HG03060 (cell line): Measurements from ENCODE around the gene TPRKB.
"Not testable (repeated sequence)": the region's sequence is repeated elsewhere in the genome, so short reads cannot be mapped to it uniquely, and the experiment has no call there.

Source experiments
- ATAC-seq: cut with Tn5 transposase; IDR thresholded peaks from one replicate; pipeline ENCODE4 v1.9.1; 2021; ENCODE audit warnings: low read depth, moderate number of reproducible peaks; ENCODE audit not compliant: unreplicated experiment

The TPRKB gene

DNA sequence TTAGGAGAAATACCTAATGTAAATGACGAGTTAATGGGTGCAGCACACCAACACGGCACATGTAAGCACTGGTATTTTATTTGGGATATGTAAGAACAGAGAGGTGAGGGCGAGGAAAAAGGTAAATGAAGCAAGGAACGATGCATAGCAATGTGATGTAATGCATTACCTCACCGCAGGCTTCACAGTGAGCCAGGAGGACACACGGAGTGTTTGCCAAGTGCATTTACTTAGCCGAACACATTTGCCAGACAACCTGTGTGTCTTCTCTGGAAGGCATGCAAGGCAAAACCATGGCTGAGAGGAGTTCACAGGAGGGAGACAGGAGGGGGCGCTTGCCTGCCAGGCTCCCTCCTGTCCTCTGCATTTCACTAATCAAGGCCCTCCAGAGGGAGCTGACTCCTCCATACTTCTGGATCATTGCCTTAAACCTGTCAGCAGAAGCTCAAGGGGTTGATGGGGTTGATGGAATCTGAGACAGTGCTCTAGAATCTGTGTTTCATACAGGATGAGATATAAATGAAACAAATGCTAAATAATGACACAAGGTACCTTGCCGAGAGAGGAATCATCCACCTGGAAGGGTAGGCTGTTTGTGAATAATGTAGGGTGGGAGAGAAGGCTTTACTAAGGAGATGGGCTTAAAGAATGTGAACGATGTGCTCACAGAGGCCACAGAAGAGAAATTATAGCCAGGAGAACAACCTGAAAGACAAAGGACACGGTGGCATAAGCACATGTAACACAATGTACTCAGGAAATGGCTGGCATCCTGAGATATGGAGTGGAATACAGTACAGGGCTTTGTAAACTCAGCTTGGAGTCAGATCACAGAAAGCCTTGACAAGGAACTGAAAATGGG is 9.1 kb upstream of the TPRKB start:
- ATAC-seq = no peak

DNA sequence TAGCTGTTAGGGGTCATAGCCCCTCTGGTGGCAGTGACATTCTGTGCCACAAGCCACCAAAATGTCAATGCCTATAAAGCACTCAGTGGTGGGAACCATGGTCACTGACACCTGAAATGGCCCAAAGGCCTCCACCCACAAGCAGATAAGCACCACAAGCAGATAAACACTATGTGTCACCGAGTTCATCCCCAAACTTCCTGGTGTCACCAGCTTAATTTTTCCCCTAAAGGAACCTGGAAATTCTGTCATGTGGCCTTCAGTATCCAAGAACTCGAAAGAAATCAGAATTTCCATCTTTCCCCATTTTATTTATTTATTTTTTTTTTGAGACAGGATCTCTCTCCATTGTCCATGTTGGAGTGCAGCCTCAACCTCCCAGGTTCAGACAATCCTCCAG is 3.6 kb upstream of the TPRKB start:
- no peak for ATAC-seq

DNA sequence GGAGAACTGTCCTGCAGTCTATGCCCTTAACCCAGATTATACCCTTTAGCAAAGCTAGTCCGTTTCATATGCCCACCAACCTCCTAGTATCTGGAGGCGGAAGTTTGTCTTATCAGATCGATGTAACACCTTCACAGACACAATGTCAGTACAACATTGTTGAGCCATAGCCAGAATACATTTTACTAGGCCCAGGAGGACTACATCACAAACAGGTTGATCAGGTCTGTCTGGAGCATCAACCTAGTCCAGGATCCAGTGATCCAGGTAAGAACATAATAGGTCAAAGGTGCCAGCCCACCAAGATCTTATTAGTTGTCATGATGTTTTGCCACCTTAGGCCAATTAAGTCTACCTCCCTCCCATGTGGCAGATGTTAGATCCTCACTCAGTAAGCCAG is 2.0 kb upstream of the TPRKB start:
- no peak for ATAC-seq

DNA sequence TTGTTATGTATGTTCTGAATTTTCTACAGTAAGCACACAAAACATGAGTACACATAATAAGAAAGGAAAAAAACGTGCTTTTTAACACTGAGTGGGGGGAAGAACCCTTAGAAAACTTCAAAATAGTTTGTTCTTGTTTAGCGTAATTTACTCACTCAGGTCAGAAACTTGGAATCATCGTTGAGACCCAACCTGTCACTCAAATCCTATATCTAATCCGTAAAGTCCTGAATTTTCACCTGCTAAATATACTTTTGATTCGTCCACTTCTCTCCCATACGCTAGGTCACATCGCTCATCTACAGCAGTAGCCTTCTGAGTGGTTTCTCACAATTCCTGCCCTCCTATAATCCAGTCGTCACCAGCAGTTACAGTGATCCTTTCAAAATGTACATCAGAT is 767 bp downstream of the TPRKB start:
- ATAC-seq = no peak

DNA sequence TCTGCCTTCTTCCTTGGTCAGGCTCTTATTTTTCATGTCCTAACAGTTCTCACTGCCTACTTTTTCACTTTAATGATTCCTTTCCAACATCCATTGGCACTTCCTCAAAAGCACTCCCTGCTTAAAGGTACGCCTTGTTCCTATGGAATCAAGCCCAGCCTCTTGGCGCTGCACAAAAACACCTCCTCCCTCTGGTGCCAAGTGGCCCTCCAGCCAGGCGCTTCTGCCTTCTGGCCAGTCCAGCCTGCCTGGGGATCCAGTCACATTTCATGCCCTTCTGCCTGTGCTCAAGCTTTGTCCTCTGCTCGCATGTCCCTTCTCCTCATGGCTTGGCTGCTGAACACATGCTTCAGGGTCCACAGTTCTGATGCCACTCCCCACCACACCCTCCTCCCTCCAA is 6.3 kb downstream of the TPRKB start:
- ATAC-seq = no peak

DNA sequence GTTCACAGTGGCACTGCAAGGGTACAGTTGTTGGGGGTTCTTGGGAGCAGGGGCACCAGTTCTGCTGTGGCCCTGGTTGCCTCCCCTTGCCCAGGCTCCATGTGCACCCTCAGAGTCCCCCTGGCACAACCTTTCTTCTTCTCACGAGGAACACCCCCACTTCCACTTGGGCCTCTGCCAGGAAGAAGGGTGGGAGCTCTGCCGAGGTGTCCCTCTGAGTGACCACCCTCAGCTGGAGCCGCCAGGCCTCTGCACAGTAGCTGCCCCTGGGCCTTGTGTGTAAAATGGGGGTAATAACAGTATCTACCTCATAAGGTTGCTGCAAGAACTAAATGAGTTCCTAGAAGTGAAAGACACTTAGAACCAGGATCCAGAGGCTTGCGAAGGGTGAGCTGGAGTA is 8.4 kb downstream of the TPRKB start:
- ATAC-seq = no peak

DNA sequence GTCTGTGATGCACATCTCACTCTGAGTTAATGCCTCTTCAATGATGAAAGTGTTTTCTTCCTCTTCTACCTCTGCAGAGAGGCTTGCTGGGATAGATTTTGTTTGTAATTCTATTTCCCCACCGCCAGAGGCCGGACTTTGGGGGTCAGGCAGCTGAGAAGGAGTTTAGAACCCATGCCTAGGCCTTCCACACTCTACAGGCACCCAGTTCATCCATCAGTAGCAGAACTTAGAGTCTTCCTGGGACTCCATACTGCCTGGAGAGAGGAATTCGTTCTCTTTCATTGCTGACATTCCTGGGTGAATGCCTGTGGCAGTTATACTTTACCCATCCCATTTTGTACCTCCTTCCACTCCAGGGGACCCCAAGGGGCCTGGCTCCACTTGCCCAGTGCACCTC is 9.1 kb downstream of the TPRKB start:
- no peak for ATAC-seq

DNA sequence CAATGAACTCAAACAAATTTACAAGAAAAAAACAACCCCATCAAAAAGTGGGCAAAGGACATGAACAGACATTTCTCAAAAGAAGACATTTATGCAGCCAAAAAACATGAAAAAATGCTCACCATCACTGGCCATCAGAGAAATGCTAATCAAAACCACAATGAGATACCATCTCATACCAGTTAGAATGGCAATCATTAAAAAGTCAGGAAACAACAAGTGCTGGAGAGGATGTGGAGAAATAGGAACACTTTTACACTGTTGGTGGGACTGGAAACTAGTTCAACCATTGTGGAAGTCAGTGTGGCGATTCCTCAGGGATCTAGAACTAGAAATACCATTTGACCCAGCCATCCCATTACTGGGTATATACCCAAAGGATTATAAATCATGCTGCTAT is 10.5 kb downstream of the TPRKB start:
- ATAC-seq = not testable (repeated sequence)

DNA sequence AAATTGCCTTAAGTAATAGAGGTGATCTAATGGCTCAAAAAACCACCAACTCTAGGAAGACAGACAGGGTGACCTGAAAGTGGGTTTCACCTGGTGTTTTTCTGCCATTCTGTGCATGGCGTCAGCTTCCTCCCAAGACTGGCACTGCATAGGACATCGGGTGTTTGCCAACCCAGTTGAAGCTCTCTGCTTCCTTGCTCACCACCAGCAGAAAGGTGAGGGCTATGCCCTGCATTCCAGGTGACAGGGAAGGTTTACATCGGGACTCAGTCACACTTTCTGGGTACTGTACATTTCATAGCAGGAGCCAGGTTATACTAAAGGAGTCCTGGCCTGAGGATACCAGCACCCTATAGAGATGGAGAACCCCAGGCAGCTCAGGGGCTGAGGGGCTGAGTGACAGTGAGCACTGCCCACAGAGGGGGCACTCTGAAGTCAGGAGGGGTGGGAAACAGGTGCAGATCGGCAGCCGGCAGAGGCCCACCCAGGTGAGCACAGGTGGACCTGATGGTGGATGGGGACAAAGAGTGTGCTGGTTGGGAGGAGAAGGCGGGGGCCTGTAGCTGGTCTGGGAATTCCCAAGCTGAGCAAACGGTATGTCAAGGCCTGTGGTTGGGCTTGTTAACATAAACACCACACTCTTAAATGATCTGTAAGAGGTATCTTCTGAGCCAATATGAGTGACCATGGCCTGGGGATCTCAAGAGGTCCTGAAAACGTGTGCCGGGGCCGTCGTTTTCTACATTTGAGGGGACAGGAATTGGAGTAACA is 18.1 kb downstream of the TPRKB start:
- ATAC-seq = no peak

DNA sequence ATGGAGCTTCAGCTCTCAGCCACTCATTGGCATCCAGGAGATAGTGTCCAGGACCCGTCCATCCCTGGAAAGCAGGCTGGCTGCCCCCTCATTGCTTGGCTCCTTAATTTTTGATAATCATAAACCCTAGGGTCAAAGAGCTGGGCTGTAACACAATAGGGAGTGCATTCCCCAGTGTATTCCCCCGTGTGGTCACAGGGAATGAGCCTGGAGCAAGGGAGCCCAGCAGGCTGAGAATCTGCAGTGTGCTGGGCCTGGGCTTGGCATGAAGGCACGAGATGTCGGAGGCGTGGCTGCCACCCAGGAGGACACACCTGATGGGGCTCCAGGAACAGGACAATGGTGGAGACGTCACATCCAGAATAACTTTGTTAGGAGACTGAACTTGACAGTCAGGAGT is 18.7 kb downstream of the TPRKB start:
- ATAC-seq = no peak

DNA sequence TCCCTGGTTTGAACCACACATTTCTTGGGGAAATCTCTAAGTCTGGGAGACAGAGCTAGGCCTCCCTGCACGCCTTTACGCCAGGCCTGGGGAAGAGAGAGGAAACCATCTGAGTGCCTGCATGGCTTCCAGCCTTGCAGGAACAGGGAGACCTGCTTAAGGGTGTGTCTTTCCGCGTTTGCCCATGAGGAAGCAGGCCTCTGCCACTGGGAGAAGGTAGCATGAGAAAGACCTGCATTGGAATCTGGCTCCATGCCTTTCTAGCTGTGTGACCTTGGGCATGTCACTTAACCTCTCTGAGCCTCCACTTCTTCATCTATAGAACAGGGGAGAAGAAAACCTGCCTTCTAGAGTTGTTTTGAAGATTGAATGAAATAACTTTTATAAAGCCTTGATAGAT is 19.4 kb downstream of the TPRKB start:
- ATAC-seq = not testable (repeated sequence)

DNA sequence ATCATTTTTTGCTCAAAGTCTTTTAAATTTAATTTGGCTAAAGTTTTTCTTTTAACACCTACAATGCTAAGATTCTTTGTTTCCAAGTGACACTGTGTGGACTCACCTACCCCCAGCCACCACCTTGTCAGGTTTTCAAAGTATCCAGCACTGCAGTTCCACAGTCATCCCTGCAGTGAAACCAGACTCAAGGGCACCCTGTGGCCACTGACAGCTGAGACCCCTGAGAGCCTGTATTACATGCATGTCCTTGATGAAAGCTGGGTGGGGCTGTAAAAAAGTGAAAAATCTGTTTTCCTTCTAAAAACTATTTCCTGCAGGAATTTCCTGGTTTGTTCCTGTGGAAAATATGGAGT is 19.9 kb downstream of the TPRKB start:
- ATAC-seq = no peak

DNA sequence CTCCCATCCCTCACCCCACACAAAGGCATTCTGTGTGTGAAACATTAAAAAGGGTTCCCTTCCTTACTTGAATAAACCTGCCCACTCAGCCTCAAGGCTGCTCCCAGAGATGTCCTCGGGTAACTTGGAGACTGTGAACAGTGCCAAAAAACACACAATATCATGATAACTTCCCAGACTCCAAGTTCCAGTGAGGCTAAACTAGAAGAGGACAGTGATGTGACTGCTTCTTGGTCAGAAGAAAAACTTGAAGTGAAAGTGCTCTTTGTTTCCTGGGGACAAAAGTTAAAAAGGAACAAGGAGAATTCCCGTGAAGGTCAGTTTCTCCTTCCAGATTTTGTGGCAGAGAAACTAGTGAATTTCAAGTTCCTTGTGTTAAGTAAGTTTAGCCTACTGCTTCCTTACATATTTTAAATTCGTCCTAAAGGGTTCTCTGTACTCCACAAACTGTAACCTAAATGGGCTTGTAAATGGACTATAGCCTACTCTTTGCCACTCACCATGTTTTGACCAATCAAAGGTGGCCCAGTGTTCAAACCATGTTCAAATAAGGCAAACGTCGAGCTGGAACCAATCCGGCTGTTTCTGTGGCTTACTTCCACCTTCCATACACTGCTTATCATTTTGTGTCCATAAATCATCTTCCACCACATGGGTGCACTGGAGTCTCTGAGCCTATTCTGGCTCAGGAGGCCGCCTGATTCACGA is 20.4 kb downstream of the TPRKB start:
- ATAC-seq = no peak

DNA sequence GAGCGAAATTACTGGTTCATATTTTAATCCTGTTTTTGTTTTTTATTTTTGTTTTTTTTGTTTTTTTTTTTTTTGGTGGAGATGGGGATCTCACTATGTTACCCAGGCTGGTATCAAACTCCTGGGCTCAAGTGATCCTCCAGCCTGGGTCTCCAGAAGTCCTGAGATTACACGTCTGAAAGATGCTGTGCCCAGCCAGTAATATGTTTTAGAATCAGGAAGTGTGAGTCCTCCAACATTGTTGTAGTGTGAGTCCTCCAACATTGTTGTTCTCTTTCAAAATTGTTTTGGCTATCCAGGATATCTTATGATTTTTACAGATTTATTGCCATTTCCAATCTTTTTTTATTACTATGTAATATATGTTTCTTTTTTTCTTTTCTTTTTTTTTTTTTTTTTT is 23.1 kb downstream of the TPRKB start:
- ATAC-seq = no peak

DNA sequence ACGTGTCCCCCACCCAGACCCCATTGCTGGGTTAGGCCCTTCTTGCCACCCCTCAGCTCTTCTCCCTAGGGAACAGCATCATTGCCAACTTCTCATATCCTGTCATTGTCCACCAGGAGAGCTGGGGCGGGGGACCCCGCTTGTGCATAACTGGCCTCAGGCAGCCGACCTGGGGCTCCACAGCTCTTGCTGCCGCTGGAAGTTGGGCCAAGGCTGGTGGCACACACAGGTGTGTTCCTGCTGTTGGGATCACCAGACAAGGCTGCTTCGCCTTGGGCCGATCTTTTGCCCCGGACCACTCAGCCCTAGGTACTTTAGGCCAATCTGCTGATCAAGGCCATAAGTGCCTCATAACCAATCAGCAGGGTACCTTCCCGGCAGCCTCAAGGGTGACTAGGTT is 28.6 kb downstream of the TPRKB start:
- ATAC-seq = no peak

DNA sequence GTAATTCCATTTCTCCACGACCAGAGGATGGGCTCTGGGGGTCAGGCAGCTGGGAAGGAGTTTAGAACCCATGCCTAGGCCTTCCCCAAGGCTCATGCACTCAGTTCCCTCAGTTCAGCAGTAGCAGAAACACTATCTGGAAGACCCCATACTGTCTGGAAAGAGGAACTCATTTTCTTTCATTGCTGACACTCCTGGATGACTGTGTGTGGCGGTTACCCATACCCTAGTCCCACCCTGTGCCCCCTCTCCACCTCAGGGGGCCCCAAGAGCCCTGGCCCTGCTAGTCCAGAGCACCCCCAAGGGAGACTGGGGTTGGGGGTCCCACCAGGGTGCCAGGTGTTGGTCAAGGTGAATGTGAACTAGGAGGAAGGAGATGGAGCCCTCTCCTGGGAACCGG is 29.5 kb downstream of the TPRKB start:
- ATAC-seq = no peak

DNA sequence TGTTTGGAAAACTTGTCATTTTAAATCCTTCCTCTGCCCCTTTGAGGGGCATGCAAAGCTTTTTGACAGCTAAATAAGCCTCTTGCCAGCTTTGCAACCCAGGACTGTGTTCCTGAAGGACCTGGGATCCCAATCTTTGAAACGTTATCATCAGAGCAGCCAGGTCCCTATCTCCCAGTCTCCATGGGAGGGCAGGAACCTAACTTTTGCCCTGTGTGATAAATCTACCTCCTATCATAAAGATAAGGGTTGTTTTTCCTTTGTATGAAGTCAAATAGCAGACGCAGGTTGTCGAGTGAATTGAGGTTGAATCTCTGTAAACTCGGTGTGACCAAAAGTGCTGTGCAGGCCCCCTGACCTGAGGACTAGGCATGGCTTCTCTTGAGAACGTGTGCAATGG is 30.1 kb downstream of the TPRKB start:
- no peak for ATAC-seq

DNA sequence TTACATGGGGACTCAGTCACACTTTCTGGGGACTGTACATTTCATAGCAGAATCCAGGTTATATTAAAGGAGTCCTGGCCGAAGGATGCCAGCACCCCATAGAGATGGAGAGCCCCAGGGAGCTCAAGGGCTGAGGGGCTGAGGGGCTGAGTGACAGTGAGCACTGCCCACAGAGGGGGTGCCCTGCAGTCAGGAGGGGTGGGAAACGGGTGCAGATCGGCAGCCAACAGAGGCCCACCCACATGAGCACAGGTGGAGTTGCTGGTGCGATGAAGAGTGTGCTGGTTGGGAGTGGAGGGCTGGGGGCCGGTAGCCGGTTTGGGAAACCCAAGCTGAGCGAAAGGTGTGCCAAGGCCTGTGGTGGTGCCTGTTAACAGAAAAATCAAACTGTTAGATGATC is 32.1 kb downstream of the TPRKB start:
- no peak for ATAC-seq

DNA sequence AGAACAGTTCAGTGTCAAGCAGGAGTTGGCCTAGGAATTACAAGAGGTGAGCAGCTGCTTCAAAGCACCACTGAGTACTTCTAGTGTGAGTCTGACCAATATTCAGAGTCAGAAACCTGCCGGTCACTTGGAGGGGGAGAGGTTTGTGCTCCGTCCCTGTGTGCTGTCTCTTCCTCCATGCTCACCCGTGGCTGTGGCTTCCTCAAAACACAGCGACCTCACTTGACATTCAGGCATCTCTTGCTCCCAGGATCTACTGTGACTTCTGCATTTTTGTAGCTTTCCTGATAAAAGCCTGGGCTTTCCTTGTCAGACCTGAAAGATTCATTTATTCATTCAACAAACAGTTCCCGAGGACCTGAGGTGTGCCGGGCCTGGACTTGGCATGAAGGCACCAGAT is 32.9 kb downstream of the TPRKB start:
- ATAC-seq = no peak

DNA sequence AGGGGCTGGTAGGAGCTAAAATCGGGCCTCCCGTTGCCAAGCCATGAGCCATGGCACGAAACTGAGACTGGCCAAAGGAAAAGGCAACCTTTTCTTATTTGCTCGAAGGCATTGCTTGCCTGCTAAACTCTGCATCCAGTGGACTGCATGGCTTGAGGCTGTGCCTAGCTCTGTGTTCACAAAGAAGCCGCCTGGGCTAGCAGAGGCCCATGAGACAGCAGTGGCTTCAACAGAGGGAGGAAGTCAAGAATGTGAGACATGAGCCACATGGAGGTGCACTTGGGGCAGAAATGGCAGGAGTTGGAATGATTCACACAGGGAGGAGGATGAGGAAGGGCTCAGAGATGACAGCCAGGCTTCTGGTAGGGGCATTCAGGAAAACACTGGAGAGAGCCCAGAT is 33.5 kb downstream of the TPRKB start:
- ATAC-seq = no peak

DNA sequence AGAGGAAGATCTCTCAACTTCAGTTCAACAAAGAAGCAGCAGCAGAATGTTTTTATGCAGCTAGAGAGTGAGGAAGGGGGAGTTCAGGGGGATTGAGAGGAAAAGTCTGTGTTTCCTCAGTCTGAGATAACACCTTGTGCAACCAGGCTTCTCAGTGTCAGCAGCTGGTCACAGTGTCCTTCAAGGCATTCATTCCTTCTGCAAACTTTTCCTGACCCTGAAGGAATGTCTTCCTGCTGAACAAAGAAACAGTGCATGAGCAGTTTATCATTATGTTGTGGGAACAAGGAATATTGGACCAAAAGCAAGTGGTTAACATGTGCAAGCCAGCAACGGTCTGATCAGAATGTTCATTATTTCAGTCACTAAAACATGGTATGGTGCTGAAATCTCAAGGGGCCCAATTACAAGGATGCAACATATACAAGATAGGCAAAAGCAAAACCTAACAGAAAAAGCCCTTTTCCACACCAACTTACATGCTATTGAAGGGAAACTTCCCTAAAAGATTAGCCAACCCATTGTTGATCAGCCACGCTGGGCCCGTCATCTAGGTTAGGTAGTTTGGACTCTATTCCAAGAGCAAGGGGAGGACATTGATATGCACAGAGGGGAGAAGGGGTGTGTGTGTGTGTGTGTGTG is 34.2 kb downstream of the TPRKB start:
- ATAC-seq = not testable (repeated sequence)
